Measurements from ENCODE around the gene ATP10D. TPM values are rescaled to one million over a fixed set of nuclear protein-coding genes. Genes with fewer than 3 reads are reported as not detected.

ATP10D gene
- total RNA-seq, 1 experiment from 2014 or later: 3.8 TPM

- Histone ChIP-seq H4K5ac (ENCODE audit: insufficient read length, low read depth, low read length) (no peak overlapping the region), H3K18ac (ENCODE audit: insufficient read length, low read depth, low read length) (no peak overlapping the region), H3K27me3 (ENCODE audit: insufficient read depth, low read length) (no peaks in the 10 kb centered on the region), H3K27ac (ENCODE audit: insufficient read length, low read depth, low read length) (no peak overlapping the region), H3K79me2 (ENCODE audit: insufficient read depth, low read length) (no peaks in the 10 kb centered on the region), H3K56ac (ENCODE audit: insufficient read length, low read depth, low read length) (no peak overlapping the region), H4K20me1 (ENCODE audit: control insufficient read depth, insufficient read depth, insufficient read length) (no peaks in the 10 kb centered on the region), H3K9me3 (ENCODE audit: control insufficient read depth, low read depth, low read length) (no peaks in the 10 kb centered on the region), H3K4me1 (ENCODE audit: insufficient read depth, low read length) (no peaks in the 10 kb centered on the region), H3K14ac (ENCODE audit: insufficient read depth, low read length) (no peak overlapping the region), H2BK12ac (ENCODE audit: insufficient read length, low read depth, low read length) (no peak overlapping the region), H3T11ph (ENCODE audit: low read length) (no peak overlapping the region), H3K23me2 (ENCODE audit: insufficient read length, low read depth, low read length, poor library complexity, severe bottlenecking) (no peaks in the 10 kb centered on the region), H3K9ac (ENCODE audit: extremely low read depth, insufficient read length, low read length) (no peak overlapping the region), H2BK120ac (ENCODE audit: low read depth, low read length, poor library complexity, severe bottlenecking) (no peak overlapping the region), H2BK5ac (ENCODE audit: insufficient read length, low read length) (no peak overlapping the region), H2BK15ac (ENCODE audit: low read depth, low read length) (no peak overlapping the region), H3K4ac (ENCODE audit: low read depth, low read length) (no peak overlapping the region), H3K23ac (ENCODE audit: insufficient read length, low read depth, low read length) (no peak overlapping the region), H2AK5ac (ENCODE audit: insufficient read length, low read length) (no peak overlapping the region), H4K91ac (ENCODE audit: insufficient read length, low read depth, low read length) (no peak overlapping the region), H2AFZ (ENCODE audit: low read length) (no peak overlapping the region), H4K8ac (replicated peaks; ENCODE audit: insufficient read length, low read depth, low read length) (no peak overlapping the region), H3K4me2 (ENCODE audit: insufficient read depth, insufficient read length, low read length) (no peak overlapping the region), H3K79me1 (ENCODE audit: insufficient read depth, low read depth, low read length, poor library complexity, severe bottlenecking) (no peaks in the 10 kb centered on the region), H2BK20ac (ENCODE audit: low read depth, low read length, poor library complexity, severe bottlenecking) (no peak overlapping the region)
- no peak overlapping the region for H3K4me3 Mint-ChIP-seq
- no peaks in the 10 kb centered on the region for H3K9me3 Mint-ChIP-seq
- no CpG with 5 or more reads among the region's 3 CpGs for WGBS (ENCODE audit: extremely low coverage, insufficient read length, low lambda C conversion rate)
- H3K4me1 Mint-ChIP-seq: peaks cover 9 to 10% of the 10 kb centered on the region in 2 experiments
- no peak overlapping the region for H3K27ac Mint-ChIP-seq
- no peaks in the 10 kb centered on the region for H3K27me3 Mint-ChIP-seq (ENCODE audit: low read depth)
- TF ChIP-seq CTCF (conservative IDR thresholded peaks at IDR 0.05): no peak
- no peaks in the 10 kb centered on the region; a peak in 1 of 7 replicates for H3K36me3 Mint-ChIP-seq (ENCODE audit: insufficient read depth in 1 of 3, low read depth in 3 of 3)
- DNase-seq: no peak
Measured at GRCh38 chr4:47505147-47505546, 20.1 kb downstream of the ATP10D start.
